Activated B cell treated with CpG ODN at 0.5 μM for 24 hours (primary cell): ENCODE measurements around the gene UPF1. TPM values are rescaled to one million over a fixed set of nuclear protein-coding genes. Genes with fewer than 3 reads are reported as not detected.

ENCODE experiments used
- ATAC-seq: fragments of 200-7000 bp; cut with Tn5 transposase; one replicate; pipeline ENCODE4 v1.10.0; 2021; ENCODE audit warnings: low read depth, mild to moderate bottlenecking, moderate library complexity
- CTCF ChIA-PET: fragments of 350-600 bp; sonication (Branson Sonifier 250); formaldehyde crosslinking; loops from one replicate; lab custom pipeline; 2021; ENCODE audit warnings: antibody characterized with exemption; lab: Charles Lee
- POLR2A ChIA-PET: fragments of 350-600 bp; sonication (Branson Sonifier 250); formaldehyde crosslinking; loops from one replicate; lab custom pipeline; 2021; ENCODE audit warnings: antibody characterized with exemption; lab: Charles Lee
- DNase-seq: peaks from one replicate; pipeline ENCODE4 v3.0.0; 2022
- H3K27ac Mint-ChIP-seq: one replicate; pipeline ENCODE4 v1.8.0; 2020; ENCODE audit warnings: mixed read lengths
- H3K27me3 Mint-ChIP-seq: one replicate; pipeline ENCODE4 v1.8.0; 2021; ENCODE audit warnings: mixed read lengths
- H3K36me3 Mint-ChIP-seq: one replicate; pipeline ENCODE4 v1.8.0; 2021; ENCODE audit warnings: low read depth, mixed read lengths
- H3K4me1 Mint-ChIP-seq: one replicate; pipeline ENCODE4 v1.8.0; 2021; ENCODE audit warnings: mixed read lengths
- H3K4me3 Mint-ChIP-seq: one replicate; pipeline ENCODE4 v1.8.0; 2020; ENCODE audit warnings: mild to moderate bottlenecking, mixed read lengths
- H3K9me3 Mint-ChIP-seq: one replicate; pipeline ENCODE4 v1.8.0; 2020; ENCODE audit warnings: mixed read lengths
- CTCF ChIP-seq: fragments of 200-600 bp; IDR thresholded peaks from one replicate; pipeline ENCODE4 v1.8.0; 2022; ENCODE audit warnings: antibody characterized with exemption, mild to moderate bottlenecking
- intact Hi-C: fragments of 100-400 bp; cut with micrococcal nuclease; formaldehyde crosslinking; loops from one replicate; pipeline ENCODE4 v1.15.1; 2024
- total RNA-seq: library from RNA; stranded (reverse); gene quantifications from 2 replicates; pipeline ENCODE4 v1.2.3, GENCODE V29; 2022

UPF1 gene
- total RNA-seq, 1 donor from 2014 or later = 107 TPM

GRCh38 chr19:18790566-18791314, 41.0 kb upstream of the UPF1 start, which contains the start of gene COMP:
TSS of gene COMP (minus strand) at chr19:18791305. CDS start at chr19:18791269, 36 bp downstream.
- peak within 1 kb of the TSS; percentile 69 for H3K27ac Mint-ChIP-seq
- TF ChIP-seq CTCF = no peak
- peak; percentile 34 for DNase-seq
- intact Hi-C loops = loop anchor here (5.0 kb wide), 2 partner anchors 88 to 178 kb away; partner anchors contain the start of gene TMEM59L
- ATAC-seq = peak; percentile 18
- CTCF ChIA-PET = interaction anchor here (0.8 kb wide), 1 partner anchor 56 kb away, joined by 3 read pairs; no protein-coding TSS in a partner anchor
- H3K4me1 Mint-ChIP-seq = peaks cover 36% of the 10 kb centered on the region
- H3K9me3 Mint-ChIP-seq = no peaks in the 10 kb centered on the region
- peaks cover 60% of the 10 kb centered on the region for H3K27me3 Mint-ChIP-seq
- POLR2A ChIA-PET = interaction anchor here (1.1 kb wide), 1 partner anchor 41 kb away, joined by 4 read pairs; the partner anchor contains the start of gene UPF1
- peak within 1 kb of the TSS; percentile 82 for H3K4me3 Mint-ChIP-seq
- no peaks in the 10 kb centered on the region for H3K36me3 Mint-ChIP-seq

GRCh38 chr19:18791315-18791678, 40.5 kb upstream of the UPF1 start:
- H3K36me3 Mint-ChIP-seq = no peaks in the 10 kb centered on the region
- H3K4me1 Mint-ChIP-seq = peaks cover 32% of the 10 kb centered on the region
- H3K27me3 Mint-ChIP-seq = peaks cover 57% of the 10 kb centered on the region
- H3K9me3 Mint-ChIP-seq = no peaks in the 10 kb centered on the region
- intact Hi-C loops = loop anchor here (5.0 kb wide), 2 partner anchors 89 to 179 kb away; partner anchors contain the start of gene TMEM59L
- no peak overlapping the region for H3K27ac Mint-ChIP-seq
- no peak for ATAC-seq
- no peak for TF ChIP-seq CTCF
- ChIA-PET POLR2A (interaction anchor here (1.1 kb wide), 1 partner anchor 41 kb away, joined by 4 read pairs; the partner anchor contains the start of gene UPF1), CTCF (interaction anchor here (0.8 kb wide), 1 partner anchor 56 kb away, joined by 3 read pairs; no protein-coding TSS in a partner anchor)
- H3K4me3 Mint-ChIP-seq = no peak overlapping the region
- DNase-seq = no peak

GRCh38 chr19:18792661-18793060, 39.1 kb upstream of the UPF1 start:
- peaks cover 26% of the 10 kb centered on the region for H3K4me1 Mint-ChIP-seq
- DNase-seq (no peak), ATAC-seq (no peak)
- no peak overlapping the region for H3K4me3 Mint-ChIP-seq
- no peak overlapping the region for H3K27ac Mint-ChIP-seq
- POLR2A ChIA-PET = no interaction called here
- no peak for TF ChIP-seq CTCF
- CTCF ChIA-PET = no interaction called here
- intact Hi-C loops = loop anchor here (5.0 kb wide), 2 partner anchors 90 to 180 kb away; partner anchors contain the start of gene TMEM59L
- H3K36me3 Mint-ChIP-seq = no peaks in the 10 kb centered on the region
- peaks cover 50% of the 10 kb centered on the region for H3K27me3 Mint-ChIP-seq
- H3K9me3 Mint-ChIP-seq = no peaks in the 10 kb centered on the region

GRCh38 chr19:18793144-18794028, 38.4 kb upstream of the UPF1 start:
- no peak overlapping the region for H3K27ac Mint-ChIP-seq
- H3K4me3 Mint-ChIP-seq = no peak overlapping the region

More at GRCh38 chr19:18793144-18794028, 38.4 kb upstream of the UPF1 start:
- ChIA-PET CTCF (no interaction called here), POLR2A (interaction anchor here (0.9 kb wide), 1 partner anchor 38 kb away, joined by 4 read pairs; the partner anchor contains the start of gene UPF1)
- ATAC-seq = no peak
- Mint-ChIP-seq H3K9me3 (no peaks in the 10 kb centered on the region), H3K27me3 (peaks cover 49% of the 10 kb centered on the region), H3K4me1 (peaks cover 22% of the 10 kb centered on the region), H3K36me3 (no peaks in the 10 kb centered on the region)
- TF ChIP-seq CTCF = no peak
- no peak for DNase-seq
- intact Hi-C loops = loop anchor here (5.0 kb wide), 2 partner anchors 91 to 181 kb away; partner anchors contain the start of gene TMEM59L
